Upper lobe of left lung (tissue), 6 donors: Measurements from ENCODE around the gene ENG. TPM values are rescaled to one million over a fixed set of nuclear protein-coding genes. Genes with fewer than 3 reads are reported as not detected.

Experiments used
- ATAC-seq, 2 donors: fragments of 200-7000 bp; cut with Tn5 transposase; one replicate each; pipeline ENCODE4 v1.9.1; 2022; ENCODE audit warnings: mild to moderate bottlenecking in 2 of 2, moderate library complexity in 2 of 2; ENCODE audit not compliant: low FRiP score in 2 of 2
- DNase-seq, 2 donors: peaks; one replicate each; pipeline ENCODE4 v3.0.0-alpha.2; 2019 to 2020
- H3K27ac ChIP-seq, 4 donors: fragments of 200-600 bp; sonication (generic); one replicate each; pipeline ENCODE4 v1.5.1; 2016 to 2019
- H3K27me3 ChIP-seq, 4 donors: fragments of 200-600 bp; sonication (generic); one replicate each; pipeline ENCODE4 v1.5.1; 2017 to 2019
- H3K36me3 ChIP-seq, 4 donors: fragments of 200-600 bp; sonication (generic); one replicate each; pipeline ENCODE4 v1.5.1; 2016 to 2019
- H3K4me1 ChIP-seq, 4 donors: fragments of 200-600 bp; sonication (generic); one replicate each; pipeline ENCODE4 v1.5.1; 2018 to 2019
- H3K4me3 ChIP-seq, 4 donors: fragments of 200-600 bp; sonication (generic); one replicate each; pipeline ENCODE4 v1.5.1; 2017 to 2019; ENCODE audit warnings: mild to moderate bottlenecking in 2 of 4, moderate library complexity in 1 of 4
- H3K9me3 ChIP-seq, 4 donors: fragments of 200-600 bp; sonication (generic); one replicate each; pipeline ENCODE4 v1.5.1; 2018 to 2019
- EP300 ChIP-seq, 4 donors: sonication (generic); formaldehyde crosslinking; IDR thresholded peaks; one replicate each; pipeline ENCODE4 v1.5.1; 2017; ENCODE audit warnings: antibody characterized with exemption in 4 of 4, control low read depth in 2 of 4
- POLR2A ChIP-seq, 4 donors: fragments of 450-650 bp; IDR thresholded peaks; one replicate each; pipeline ENCODE4 v1.5.1; 2016 to 2017; ENCODE audit warnings: antibody characterized with exemption in 4 of 4, mild to moderate bottlenecking in 2 of 4
- POLR2AphosphoS5 ChIP-seq, 2 donors: sonication (generic); formaldehyde crosslinking; IDR thresholded peaks; one replicate each; pipeline ENCODE4 v1.5.1; 2017; ENCODE audit warnings: antibody characterized with exemption in 2 of 2
- WGBS, 2 donors: methylation state at CpG; one replicate each; pipeline ENCODE4 v1.1.5; 2017 to 2018; 5-methylcytosine and 5-hydroxymethylcytosine counted together
- total RNA-seq, 6 donors: library from RNA; depleted of rRNA in 4 of 6; stranded (reverse); fragments of >200 nt in 4 of 6; gene quantifications; one replicate each; pipeline versions ENCODE4 v1.1.0 to v1.2.1, GENCODE V29; 2016 to 2021
- TF ChIP-seq, protein P1 (sequence below), 6 experiments: fragments of 450-650 bp in 4 of 6; fragments of 200-600 bp in 2 of 6; sonication (generic) in 2 of 6; IDR thresholded peaks; one replicate each; pipeline ENCODE4 v1.5.1; 2016 to 2019; ENCODE audit warnings: antibody characterized with exemption in 6 of 6
- donor health status: DM: no; HTN: no; CAD: no; lungs with moderate emphysema.
- donor health status: DM: no; HTN: yes; CAD: no; lungs with severe emphysema.

ENG gene
- total RNA-seq, 6 donors from 2014 or later = 45.7 to 378 (median 178) TPM

DNA sequence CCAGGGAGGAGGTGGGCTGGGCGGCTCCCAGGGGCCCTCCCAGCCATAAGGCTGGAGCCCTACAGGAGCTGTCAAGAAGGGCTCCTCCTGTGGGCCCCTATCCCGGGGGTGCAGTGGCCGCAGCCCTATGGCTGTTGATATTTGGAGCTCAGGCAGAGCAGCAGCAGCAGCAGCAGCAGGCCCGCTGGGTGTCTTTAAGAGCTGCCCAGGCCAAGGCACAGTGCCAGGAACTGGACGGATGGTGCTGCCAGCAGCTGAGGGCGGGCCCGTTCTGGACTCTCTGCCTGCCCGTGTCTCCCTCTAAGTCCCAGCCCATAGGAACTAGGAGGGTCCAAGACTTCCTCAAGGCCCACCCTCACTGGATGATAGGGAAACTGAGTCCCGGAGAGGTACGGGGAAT lies 19.4 kb upstream of the ENG start:
- Histone ChIP-seq H3K36me3 (peaks cover 5 to 35% (median 25%) of the 10 kb centered on the region in 4 donors), H3K27ac (peak overlapping the region; percentile 11 to 88 (median 62)), H3K4me3 (peak overlapping the region in 2 of 4 donors; percentile 70 to 71), H3K27me3 (no peaks in the 10 kb centered on the region), H3K9me3 (no peaks in the 10 kb centered on the region), H3K4me1 (peaks cover 52 to 65% (median 59%) of the 10 kb centered on the region in 4 donors)
- ATAC-seq (no peak), DNase-seq (peak; percentile 81 to 86)
- WGBS, 2 donors = 60% methylated on average over 10 of the region's 10 CpGs; no CpG with 5 or more reads in 1 of the 2 donors
- TF ChIP-seq EP300 (IDR thresholded peaks at IDR 0.05) (no peak), POLR2A (IDR thresholded peaks at IDR 0.05) (no peak), POLR2AphosphoS5 (IDR thresholded peaks at IDR 0.05) (no peak)
- TF ChIP-seq, protein P1, sequence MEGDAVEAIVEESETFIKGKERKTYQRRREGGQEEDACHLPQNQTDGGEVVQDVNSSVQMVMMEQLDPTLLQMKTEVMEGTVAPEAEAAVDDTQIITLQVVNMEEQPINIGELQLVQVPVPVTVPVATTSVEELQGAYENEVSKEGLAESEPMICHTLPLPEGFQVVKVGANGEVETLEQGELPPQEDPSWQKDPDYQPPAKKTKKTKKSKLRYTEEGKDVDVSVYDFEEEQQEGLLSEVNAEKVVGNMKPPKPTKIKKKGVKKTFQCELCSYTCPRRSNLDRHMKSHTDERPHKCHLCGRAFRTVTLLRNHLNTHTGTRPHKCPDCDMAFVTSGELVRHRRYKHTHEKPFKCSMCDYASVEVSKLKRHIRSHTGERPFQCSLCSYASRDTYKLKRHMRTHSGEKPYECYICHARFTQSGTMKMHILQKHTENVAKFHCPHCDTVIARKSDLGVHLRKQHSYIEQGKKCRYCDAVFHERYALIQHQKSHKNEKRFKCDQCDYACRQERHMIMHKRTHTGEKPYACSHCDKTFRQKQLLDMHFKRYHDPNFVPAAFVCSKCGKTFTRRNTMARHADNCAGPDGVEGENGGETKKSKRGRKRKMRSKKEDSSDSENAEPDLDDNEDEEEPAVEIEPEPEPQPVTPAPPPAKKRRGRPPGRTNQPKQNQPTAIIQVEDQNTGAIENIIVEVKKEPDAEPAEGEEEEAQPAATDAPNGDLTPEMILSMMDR (IDR thresholded peaks at IDR 0.05) = no peak

DNA sequence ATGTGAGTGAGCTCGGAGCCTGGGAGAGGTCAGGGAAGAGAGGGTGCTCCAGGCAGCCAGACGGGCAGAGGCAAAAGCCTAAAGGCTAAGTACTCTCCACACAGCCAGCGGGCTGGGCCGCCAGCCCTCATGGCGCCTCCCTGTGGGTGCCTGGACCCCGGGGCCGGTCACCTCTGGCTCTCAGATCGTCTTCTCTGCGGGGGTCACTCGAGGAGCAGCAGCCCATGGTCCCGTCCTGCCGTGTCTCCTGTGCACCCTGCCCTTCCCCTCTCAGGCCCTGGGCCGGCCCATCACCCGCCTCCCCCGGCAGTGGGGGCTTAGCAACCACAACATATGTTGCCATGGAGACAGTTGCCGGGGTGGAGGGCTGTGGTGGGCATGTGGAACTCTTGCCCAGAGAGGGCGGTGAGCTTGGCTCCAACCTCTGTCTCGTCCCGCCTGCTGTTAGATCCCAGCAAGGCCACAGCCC lies 18.8 kb upstream of the ENG start:
- ATAC-seq (no peak), DNase-seq (peak in 1 of 2 donors; percentile 77)
- Histone ChIP-seq H3K27me3 (no peaks in the 10 kb centered on the region), H3K4me3 (no peak overlapping the region), H3K4me1 (peaks cover 47 to 66% (median 61%) of the 10 kb centered on the region in 4 donors), H3K36me3 (peaks cover 5 to 41% (median 28%) of the 10 kb centered on the region in 4 donors), H3K9me3 (no peaks in the 10 kb centered on the region), H3K27ac (peak overlapping the region in 3 of 4 donors; percentile 40 to 88 (median 85))
- WGBS, 2 donors = 75 to 80% methylated on average over 15 to 19 of the region's 19 CpGs
- TF ChIP-seq POLR2A (IDR thresholded peaks at IDR 0.05) = no peak
- no peak for TF ChIP-seq POLR2AphosphoS5 (IDR thresholded peaks at IDR 0.05)
- TF ChIP-seq, protein P1 (IDR thresholded peaks at IDR 0.05) = no peak
- TF ChIP-seq EP300 (IDR thresholded peaks at IDR 0.05) = no peak

DNA sequence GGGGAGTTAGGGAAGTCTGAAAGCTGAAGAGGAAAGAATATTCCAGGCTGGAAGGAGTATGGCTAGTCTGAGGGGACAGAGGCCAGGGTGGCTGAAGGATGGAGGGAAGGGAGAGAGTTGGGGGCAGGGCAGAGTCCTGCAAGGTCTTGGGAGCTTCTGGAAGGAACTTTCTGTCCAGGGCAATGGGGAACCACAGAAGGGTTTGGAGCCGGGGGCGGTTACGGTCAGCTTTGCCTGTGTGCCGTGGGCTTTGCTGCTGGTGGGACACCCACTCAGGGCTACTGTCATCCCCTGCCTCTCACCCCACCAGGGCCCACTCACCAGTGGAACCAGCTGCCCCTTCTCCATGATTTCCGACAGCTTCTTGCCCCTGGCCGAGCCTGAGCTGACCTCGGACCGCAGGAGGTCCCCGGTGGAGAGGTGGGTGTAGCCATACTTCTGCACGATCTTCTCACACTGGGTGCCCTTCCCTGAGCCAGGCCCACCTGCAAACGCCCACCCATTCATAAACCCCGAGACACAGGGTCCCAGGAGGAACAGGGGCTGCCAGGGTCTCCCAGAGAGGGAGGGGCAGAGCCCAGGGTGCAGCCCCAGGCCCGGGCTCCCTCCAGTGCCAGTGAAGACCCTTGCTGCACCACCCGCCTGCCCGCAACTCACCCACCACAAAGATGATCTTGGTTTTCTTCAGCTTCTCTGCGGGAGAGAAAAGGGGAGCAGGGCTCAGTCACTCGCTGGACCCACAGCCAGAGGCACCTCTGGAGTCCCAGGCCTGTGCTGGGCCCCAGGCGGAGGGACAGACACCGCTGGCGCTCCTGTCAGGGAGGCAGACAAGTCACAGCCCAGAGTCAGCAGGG lies 18.1 kb upstream of the ENG start:
- H3K27me3 ChIP-seq = no peaks in the 10 kb centered on the region
- 95 to 97% methylated on average over 7 to 18 of the region's 20 CpGs for WGBS, 2 donors
- peak overlapping the region in 1 of 4 donors; percentile 88 for H3K27ac ChIP-seq
- H3K9me3 ChIP-seq = no peaks in the 10 kb centered on the region
- peaks cover 5 to 47% (median 34%) of the 10 kb centered on the region in 4 donors for H3K36me3 ChIP-seq
- DNase-seq = no peak
- peaks cover 42 to 66% (median 61%) of the 10 kb centered on the region in 4 donors for H3K4me1 ChIP-seq
- no peak overlapping the region for H3K4me3 ChIP-seq
- TF ChIP-seq POLR2A (IDR thresholded peaks at IDR 0.05) (no peak), POLR2AphosphoS5 (IDR thresholded peaks at IDR 0.05) (no peak), EP300 (IDR thresholded peaks at IDR 0.05) (no peak)
- TF ChIP-seq, protein P1 (IDR thresholded peaks at IDR 0.05) = no peak
- ATAC-seq = no peak

DNA sequence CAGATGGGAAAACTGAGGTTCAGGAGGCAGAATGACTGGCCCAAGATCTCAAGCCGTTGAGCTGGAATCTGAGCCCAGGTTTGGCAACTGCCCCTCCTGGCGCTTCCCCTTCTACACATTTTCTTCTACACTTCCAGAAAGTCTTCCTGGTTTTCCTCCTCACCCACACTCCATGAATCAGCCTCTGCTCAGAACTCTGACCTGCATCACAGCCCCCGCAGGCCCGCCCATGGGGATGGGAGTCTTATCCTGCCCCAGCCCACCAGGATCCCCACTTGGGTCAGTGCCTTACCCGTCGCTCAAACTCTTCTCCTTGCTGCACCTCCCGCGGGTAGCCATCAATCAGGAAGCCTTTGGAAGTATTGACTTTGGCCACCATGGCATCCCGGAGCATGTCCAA lies 17.1 kb upstream of the ENG start:
- peaks cover 43 to 66% (median 59%) of the 10 kb centered on the region in 4 donors for H3K4me1 ChIP-seq
- ATAC-seq = no peak
- no peaks in the 10 kb centered on the region for H3K9me3 ChIP-seq
- TF ChIP-seq, protein P1 (IDR thresholded peaks at IDR 0.05) = no peak
- TF ChIP-seq POLR2A (IDR thresholded peaks at IDR 0.05) (no peak), POLR2AphosphoS5 (IDR thresholded peaks at IDR 0.05) (no peak), EP300 (IDR thresholded peaks at IDR 0.05) (no peak)
- WGBS, 2 donors = 87 to 92% methylated on average over 9 of the region's 9 CpGs
- no peak overlapping the region for H3K27ac ChIP-seq
- H3K27me3 ChIP-seq = no peaks in the 10 kb centered on the region
- H3K4me3 ChIP-seq = no peak overlapping the region
- no peak for DNase-seq
- peaks cover 5 to 48% (median 37%) of the 10 kb centered on the region in 4 donors for H3K36me3 ChIP-seq
